ENCODE data around the gene KLB.
"Not testable (repeated sequence)": the region's sequence is repeated elsewhere in the genome, so short reads cannot be mapped to it uniquely, and the experiment has no call there.

The KLB gene

GRCh38 chr4:39427520-39428114 is 20.9 kb downstream of the KLB start:
- DNase-seq: no peak

GRCh38 chr4:39429476-39430334 is 23.0 kb downstream of the KLB start:
- no peak for DNase-seq

DNA sequence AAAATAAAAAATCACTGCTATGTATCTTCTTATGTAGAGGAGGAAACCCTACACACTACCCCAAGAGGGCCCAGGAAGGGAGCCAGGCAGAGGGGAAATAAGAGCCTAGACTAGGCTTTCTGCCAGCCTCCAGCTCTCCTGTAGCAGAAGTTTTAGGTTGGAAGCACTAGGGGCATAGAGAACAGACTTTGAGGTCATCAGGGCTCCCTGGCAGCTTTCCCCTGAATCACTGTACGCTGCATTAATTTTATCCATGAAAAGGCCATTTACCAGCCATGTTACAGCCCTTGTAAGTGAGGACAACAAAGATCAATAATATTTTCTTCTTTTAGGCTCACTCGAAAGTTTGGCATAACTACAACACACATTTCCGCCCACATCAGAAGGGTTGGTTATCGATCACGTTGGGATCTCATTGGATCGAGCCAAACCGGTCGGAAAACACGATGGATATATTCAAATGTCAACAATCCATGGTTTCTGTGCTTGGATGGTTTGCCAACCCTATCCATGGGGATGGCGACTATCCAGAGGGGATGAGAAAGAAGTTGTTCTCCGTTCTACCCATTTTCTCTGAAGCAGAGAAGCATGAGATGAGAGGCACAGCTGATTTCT is 27.3 kb downstream of the KLB start:
- no peak for DNase-seq

DNA sequence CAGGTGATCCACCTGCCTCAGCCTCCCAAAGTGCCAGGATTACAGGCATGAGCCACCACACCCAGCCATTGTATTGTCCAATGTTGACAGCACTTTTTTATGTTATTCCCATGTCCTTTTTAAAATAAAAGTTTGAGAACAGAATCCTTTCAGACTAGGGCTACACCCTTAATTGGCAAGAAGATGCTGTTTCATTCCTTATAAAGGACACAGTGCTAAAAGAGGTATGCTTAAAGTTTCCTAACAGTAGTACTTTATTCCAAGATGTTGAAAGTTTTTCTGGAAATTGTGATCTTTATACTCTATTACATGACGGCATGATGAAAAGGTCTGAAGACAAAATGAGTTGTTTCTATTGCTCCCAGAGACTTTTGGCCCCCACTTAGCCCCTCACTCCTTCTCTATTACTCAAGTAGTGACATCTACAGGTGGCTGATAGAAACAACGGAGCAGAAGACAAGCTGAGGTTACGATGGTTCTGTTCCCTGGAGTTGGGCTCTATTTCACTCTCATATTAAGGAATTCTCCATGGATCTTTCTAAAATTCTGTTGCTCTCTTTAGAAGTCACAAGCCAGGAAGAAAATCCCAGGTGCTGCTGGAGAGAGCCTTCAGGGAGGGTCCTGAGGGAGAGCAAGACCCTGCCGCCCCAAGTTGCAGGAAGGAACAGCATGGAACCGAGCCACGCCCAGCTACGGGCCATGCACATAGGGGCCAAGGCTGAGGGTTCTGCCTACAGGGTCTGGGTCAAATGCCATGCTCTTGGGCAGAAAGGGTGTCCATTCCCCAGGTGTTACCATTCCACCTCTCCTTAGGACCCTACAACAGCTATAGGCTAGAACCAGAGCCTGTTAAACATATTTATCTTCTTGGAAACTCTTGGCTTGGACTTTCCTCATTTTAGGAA is 29.2 kb downstream of the KLB start:
- no peak for DNase-seq

GRCh38 chr4:39441593-39441992 is 34.9 kb downstream of the KLB start:
- DNase-seq: no peak

DNA sequence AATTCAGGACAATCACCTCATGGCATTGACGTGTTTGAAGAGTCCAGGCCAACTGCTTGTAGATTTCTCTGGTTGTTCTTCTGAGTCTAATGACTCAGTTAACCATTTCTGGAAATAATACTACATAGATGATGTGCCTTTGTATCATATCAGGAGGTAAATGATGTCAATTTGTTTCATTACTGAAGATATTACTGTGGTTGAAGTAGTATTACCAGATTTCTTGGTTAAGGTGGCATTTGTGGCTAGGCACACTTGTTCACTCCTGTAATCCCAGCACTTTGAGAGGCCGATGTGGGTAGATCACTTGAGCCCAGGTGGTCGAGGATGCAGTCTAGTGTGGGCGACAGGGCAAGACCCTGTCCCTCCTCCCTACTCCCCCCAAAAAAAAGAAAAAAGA is 36.3 kb downstream of the KLB start:
- no peak for DNase-seq

DNA sequence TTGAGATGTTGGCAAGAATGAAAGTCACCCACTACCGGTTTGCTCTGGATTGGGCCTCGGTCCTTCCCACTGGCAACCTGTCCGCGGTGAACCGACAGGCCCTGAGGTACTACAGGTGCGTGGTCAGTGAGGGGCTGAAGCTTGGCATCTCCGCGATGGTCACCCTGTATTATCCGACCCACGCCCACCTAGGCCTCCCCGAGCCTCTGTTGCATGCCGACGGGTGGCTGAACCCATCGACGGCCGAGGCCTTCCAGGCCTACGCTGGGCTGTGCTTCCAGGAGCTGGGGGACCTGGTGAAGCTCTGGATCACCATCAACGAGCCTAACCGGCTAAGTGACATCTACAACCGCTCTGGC is 39.7 kb downstream of the KLB start:
- DNase-seq: no peak

- peak; percentile 50 for DNase-seq
Observed at GRCh38 chr4:39446842-39447573, 40.3 kb downstream of the KLB start.

DNA sequence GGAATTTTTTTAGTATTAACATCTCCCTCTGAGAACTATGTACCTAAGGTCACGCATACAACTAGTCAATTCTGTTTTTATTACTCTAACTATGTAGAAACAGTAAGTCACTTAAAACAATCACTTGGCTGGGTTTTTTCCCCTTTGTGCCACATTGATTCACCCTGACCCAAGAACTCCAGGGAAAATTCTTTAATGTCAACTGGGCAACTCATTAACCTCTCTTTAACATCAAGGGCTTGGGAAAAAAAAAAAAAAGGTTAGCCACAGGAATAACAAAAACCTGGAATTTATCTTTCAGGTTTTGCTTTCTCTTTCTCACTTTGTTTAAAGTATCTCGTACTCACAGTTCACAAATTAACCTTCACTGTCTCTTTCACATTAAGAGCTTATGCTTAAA is 43.9 kb downstream of the KLB start:
- DNase-seq: no peak

DNA sequence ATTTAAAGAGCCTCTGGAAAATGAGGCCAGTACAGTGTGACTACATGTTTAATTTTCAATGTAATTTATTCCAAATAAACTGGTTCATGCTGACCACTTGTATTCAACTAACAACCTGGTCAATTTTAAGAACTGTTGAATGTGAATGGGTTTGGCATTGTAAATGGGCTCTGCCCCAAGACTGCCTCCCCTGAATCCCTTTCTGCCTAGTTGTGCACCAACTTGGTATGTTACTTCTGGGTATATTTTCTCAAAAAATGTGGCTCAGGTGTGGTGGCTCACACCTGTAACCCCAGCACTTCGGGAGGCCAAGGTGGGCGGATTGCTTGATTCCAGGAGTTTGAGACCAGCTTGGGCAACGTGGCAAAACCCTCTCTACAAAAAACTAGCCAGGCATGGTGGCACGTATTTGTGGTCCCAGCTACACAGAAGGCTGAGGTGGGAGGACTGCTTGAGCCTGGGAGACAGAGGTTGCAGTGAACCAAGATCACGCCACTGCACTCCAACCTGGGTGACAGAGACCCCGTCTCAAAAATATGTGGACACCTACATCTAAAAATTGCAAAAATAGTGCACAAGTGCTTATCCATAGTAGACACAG is 44.8 kb downstream of the KLB start:
- no peak for DNase-seq

- DNase-seq: no peak
Observed at GRCh38 chr4:39452153-39452859, 45.6 kb downstream of the KLB start.

- no peak for DNase-seq
Observed at GRCh38 chr4:39452860-39453587, 46.3 kb downstream of the KLB start.

DNA sequence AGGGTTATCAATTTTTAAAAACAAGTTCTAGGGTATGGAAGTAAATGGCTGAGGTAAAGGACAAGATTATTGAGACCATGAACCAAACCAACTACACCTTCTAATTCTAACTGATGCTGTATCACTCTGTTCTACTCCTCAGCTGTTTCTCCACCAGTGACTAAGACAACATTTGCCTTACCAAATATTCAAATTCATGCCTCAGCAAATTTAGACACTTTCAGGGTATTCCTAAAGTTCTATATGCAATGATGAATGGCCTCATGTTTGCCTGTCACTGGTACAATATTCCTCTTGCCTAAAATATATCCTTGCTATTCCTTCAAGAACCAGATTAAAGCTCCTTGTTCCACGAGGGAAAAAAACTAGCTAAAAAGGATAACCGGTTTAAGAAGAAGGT is 47.0 kb downstream of the KLB start:
- no peak for DNase-seq

DNA sequence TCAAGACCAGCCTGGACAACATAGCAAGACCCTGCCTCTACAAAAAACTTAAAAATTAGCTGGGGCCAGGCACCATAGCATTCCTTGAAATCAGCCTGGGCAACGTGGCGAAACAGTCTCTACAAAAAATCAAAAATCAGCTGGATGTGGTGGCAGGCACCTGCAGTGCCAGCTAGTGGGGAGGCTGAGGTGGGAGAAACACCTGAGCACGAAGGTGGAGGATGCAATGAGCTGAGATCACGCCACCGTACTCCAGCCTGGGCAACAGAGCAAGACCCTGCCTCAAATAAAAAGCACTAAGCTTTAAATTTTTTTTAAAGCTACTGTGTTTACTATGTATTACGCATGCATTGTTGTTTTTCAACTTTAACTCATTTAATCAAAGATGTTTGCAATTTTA is 48.8 kb downstream of the KLB start:
- no peak for DNase-seq

DNA sequence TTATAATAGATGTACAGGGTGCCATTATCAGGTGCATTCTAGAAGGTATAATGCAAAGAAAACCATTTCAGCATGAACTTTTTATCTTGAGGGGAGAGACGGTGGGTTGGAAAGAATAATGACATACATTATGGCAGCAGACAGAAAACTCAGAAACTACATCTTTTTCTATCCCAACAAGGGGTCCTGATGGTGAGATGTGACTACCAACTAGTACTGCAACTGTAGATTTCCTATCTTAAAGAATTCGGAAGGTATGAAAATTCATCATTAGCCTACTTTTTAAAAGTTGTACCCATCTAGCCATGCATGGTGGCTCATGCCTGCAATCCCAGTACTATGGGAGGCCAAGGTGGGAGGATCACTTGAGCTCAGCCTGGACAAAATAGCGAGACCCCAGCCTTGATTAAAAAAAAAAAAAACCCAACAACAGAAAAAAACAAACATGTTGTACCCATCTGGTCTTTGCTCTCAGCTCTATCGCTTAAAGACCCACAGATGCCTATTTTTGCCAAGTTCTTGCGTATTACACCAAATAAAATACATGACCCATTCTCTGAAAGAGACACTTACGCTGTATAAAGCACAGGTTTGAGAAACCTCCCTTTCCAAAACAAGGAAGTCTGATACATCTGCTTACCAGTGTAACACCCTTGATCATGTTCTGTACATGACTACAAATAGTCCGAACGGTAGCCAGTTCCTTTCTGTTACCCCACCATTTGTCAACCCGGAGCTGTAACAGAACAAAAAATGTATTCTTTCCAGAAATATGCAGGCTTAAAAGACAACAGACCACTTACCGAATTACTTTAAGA is 50.4 kb downstream of the KLB start:
- DNase-seq: no peak

GRCh38 chr4:39458161-39458504 is 51.4 kb downstream of the KLB start:
- DNase-seq: not testable (repeated sequence)

DNA sequence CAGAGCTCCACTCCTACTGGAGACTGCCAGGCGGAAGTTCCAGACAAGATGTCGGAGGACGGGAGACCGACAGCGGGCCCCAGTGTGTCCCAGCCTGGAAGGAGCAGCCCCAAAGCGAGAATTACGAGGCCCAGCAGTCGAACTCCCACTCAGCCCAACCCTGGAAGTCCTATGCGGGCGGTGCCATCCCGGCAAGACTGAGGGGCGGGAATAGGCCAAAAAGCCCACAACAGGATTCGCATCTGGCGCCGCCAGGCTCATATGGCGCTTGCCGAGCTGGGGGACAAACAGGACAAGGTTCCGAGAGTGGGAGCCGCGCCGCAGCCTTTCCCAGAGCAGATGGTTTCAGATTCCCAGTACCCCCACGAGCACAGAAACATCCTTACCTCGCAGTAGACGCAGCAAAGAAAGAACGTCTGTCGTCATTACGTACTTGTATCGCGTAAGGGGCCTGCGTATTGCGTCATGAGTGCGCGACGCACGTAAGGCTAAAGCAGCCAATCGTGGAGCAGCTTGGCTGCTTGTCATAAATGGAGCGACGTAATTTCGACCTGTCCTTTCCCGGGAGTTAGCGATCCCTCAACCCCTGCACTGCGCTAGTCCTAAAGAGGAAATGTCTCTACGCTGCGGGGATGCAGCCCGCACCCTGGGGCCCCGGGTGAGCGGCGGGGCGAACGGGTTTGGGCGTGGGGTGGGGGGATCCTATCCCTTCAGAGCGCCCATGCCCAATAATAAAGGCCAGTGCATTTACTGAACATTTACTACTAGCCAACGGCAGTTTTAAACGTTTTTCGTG is 52.0 kb downstream of the KLB start, which contains the start of the genes LIAS and RPL9:
Gene LIAS, plus strand, starts transcription at position 552 of the 796 bp plus-strand sequence. Its CDS starts 62 bp downstream, at position 614.
Gene RPL9, minus strand, starts transcription at position 418 of the 796 bp plus-strand sequence. CDS start 483 bp downstream, outside the sequence.
- DNase-seq: peak; percentile 89

- no peak for DNase-seq
Observed at GRCh38 chr4:39464886-39465501, 58.3 kb downstream of the KLB start.
